Inflammatory macrophage (primary cell): ENCODE results near the gene HPF1.
"Not testable (repeated sequence)": the region's sequence is repeated elsewhere in the genome, so short reads cannot be mapped to it uniquely, and the experiment has no call there.

Experiments
- DNase-seq, 2 donors: peaks; one replicate each; pipeline ENCODE4 v3.0.0-alpha.2; 2020 to 2022

Gene HPF1

GRCh38 chr4:169738604-169739003 is 19.1 kb downstream of the HPF1 start:
- not testable (repeated sequence) for DNase-seq

- no peak for DNase-seq
These were observed 27.2 kb downstream of the HPF1 start for GRCh38 chr4:169730564-169730963.

- DNase-seq: no peak
These were observed 30.1 kb downstream of the HPF1 start for GRCh38 chr4:169727616-169728015.

GRCh38 chr4:169724260-169724659 is 33.5 kb downstream of the HPF1 start:
- no peak for DNase-seq

- no peak for DNase-seq
These were observed 34.4 kb downstream of the HPF1 start for GRCh38 chr4:169723207-169723965.

- DNase-seq: no peak
These were observed 37.2 kb downstream of the HPF1 start for GRCh38 chr4:169720529-169720928.

- DNase-seq: no peak
These were observed 41.1 kb downstream of the HPF1 start for GRCh38 chr4:169716677-169717076.

- no peak for DNase-seq
These were observed 41.9 kb downstream of the HPF1 start for GRCh38 chr4:169715826-169716225.

- no peak for DNase-seq
These were observed 49.6 kb downstream of the HPF1 start for GRCh38 chr4:169707958-169708643.

- no peak for DNase-seq
These were observed 59.4 kb downstream of the HPF1 start for GRCh38 chr4:169698331-169698730.

GRCh38 chr4:169690787-169691186 is 67.0 kb downstream of the HPF1 start:
- DNase-seq: no peak

- DNase-seq: no peak
These were observed 68.1 kb downstream of the HPF1 start for GRCh38 chr4:169689681-169690080.

GRCh38 chr4:169682372-169683047 is 75.2 kb downstream of the HPF1 start:
- peak; percentile 17 to 80 for DNase-seq
